GM19351 (cell line): Measurements from ENCODE around the gene TNKS2.
A peak's percentile ranks its signal among the peaks of the same experiment; 100 is the strongest.
"Not testable (repeated sequence)": the region's sequence is repeated elsewhere in the genome, so short reads cannot be mapped to it uniquely, and the experiment has no call there.

Experiments
- ATAC-seq: cut with Tn5 transposase; IDR thresholded peaks from one replicate; pipeline ENCODE4 v1.9.1; 2021; ENCODE audit warnings: mild to moderate bottlenecking, moderate library complexity; ENCODE audit not compliant: unreplicated experiment

Gene TNKS2

DNA sequence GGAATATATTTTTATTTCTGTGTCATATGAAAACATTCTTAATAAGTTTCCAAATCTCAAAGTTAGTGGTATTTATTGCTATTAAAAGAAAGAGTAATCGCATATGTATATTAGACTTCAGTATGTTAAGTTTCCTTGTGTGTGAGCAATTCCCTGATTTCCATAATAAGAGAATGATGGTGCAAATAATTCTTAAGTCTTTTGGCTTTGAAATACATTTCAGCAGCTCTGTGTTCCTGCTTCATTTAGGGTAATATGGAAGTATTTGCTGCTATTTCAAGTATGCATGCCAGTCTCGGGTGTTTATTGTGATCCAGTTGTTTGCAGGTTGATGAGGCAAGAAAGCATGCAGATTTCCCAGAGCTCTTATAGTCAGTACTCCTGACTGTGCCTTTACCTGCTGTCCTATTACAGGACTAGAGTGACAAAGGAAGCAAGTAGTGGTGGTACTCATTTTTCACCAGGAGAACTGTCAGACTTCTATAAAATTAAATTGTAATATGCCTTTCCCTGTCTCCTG, 67.4 kb downstream of the TNKS2 start:
- no peak for ATAC-seq

DNA sequence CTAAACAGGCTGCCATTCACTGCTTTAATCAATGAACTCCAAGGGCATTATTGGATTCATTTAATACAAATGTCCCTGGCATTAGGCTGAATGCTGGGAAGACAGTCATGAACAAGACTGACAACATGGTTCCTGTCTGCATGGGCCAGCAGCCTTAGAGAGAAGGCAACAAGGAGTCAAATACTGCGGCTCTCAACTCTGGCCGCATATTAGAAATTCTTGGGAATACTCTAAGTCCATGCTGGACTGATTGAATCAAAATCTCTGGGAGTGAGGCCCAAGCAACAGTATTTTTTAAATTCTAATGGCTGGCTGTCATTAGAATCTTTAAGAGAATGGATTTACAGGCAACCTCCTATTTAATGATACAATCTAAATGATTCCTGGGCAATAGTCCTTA, 76.9 kb downstream of the TNKS2 start:
- ATAC-seq, result no peak

DNA sequence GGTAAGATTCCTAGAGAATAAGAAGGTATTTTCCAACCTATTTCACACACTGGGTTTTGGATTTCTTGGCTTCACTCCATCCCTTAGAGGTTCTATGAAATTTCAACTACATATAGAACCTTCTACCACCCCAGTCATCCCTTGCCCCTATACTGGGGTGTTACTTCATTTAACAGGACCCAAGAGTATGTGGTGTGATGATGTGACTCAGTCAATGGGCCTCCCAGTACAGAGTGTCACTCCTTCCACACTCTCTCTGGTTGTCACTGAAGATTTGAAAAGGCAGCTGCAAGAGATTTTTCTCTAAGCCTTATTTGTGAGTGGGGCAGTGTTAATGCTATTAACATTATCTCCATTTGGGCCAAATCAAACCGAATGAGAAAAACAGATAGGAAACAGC, 77.6 kb downstream of the TNKS2 start:
- no peak for ATAC-seq

DNA sequence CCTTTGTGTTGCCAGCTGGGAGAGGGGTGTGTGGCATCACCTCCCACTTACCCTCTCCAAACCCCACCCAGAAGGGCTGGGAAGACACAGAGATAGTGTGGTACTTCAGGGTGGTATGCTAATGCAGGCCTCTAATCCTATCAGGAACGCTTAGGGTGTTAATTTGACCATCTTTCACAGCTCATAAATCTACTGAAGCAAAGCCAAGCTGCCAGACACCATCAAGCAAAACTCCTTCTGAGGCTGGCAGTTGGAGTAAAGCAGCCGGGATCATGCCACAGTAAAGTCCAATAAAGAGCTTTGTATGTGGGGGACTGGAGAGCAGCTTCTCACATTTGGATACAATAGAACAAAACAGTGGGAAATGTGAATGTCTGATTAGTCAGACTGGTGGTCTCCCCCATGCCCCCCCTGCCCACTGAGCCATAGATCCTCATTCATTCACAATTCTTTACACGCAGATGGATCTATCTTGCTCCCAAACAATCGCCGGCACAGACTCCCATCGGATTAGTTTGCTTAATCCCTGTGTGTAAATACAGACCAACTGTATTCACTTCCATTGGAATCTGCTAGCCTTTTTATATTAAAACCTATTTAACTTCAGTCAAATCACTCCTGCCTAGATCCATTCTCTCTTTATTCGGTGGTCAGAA, 81.4 kb downstream of the TNKS2 start:
- no peak for ATAC-seq

DNA sequence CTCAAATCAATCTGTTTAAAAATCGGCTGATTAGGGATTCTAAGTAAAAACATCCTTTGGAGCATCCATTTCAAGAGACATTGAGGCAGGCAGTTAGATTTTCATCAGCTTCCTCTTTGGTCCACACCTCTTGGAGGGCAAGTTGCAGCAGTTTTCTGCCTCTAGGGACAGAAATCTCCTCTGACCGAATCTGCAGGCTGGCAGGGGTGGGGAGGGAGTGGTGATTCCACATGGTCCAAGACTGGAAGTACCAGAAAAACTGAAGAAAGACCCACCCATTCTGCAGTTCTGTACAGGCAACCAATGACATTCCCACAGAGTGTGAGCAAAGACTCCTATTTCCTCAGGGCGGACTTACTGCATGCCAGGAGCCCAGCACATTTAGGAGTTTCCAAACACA, 82.1 kb downstream of the TNKS2 start:
- ATAC-seq, result no peak

DNA sequence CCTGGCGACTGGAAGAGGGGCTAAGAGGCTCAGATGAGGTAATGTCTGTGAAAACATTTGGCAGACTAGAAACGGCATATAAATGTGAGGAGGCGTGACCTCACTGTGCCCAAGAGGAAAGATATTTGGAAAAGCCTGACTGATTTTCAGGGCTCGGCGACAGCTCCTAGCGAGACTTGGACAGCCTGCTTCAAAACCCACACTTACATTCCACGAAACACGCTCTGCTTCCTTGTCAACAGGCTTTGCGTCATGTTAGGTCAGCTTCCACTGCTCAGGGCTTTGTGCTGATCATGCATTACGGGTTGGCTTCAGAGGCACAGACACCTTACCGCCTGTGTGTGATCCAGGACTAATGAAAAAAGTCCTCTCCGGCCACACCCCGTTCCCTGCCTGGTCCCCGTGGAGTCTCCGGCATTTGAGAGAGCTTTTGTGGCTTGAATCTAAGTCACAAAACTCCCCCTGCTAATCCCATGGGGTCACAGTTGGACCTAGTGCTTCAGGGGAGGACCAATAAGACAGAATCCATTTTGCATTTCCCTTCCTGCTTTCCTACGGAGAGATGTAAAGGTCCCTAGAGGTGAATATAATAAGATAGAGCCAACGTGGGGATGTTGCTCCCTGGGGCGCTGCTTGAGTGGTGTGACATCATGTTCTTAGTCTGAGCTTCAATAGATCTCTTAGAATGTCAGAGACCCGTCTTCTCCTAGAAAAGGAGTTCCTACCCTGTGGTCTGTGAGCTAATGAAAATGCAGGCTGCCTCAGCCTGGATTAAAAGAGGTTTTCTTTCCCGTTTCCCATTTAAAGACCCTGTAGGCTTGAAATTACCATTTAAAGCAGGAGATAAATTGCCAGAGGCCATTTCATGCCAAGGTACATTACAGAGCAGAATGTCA, 85.6 kb downstream of the TNKS2 start:
- ATAC-seq, result no peak

DNA sequence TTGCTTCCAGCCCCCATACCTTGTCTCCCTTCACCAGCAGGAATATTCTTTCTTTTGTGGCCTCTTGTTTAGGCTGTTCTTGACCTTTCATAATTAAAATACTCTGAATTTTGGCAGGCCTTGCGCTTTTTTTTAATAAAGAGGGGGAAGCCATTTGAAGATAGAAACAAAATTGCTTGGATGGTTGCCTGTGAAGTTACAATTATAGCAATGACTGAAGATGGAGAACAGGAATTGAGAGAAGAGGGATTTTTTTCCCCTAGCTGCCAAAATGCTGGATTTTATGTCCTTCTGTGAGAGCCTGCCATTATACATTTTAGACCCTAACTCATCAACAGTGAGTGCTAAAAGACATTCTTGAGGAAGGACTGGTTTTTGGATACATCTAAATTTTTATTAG, 86.3 kb downstream of the TNKS2 start:
- ATAC-seq, result no peak

DNA sequence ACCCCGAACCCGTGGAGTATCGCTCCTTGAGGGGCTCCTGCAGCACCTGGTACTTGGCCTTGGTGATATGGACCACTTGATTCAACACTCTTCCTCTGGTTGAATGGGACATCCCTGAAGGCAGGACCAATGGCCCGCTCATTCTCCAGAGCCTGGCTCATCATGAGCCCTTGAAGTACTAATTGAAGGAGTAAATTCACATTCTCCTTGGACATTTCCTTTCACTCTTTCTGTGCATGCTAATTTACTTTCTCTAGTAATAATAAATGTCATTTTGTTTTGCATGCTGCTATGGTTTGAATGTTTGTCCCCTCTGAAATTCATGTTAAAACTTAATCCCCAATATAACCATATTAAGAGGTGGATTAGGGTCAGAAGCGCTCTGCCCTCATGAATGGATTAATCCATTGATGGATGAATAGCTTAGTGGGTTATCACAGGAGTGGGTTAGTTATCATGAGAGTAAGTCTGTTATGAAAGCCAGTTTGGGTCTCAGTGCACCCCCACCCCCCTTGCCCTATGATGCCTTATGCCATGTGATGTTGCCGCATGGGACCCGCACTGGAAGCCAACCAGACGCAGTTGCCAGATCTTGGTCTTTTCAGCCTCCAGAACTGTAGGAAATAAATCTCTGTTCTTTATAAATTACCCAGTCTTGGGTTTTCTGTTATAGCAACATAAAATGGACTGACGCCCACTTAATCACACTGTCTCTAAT, 87.3 kb downstream of the TNKS2 start:
- ATAC-seq, result no peak

DNA sequence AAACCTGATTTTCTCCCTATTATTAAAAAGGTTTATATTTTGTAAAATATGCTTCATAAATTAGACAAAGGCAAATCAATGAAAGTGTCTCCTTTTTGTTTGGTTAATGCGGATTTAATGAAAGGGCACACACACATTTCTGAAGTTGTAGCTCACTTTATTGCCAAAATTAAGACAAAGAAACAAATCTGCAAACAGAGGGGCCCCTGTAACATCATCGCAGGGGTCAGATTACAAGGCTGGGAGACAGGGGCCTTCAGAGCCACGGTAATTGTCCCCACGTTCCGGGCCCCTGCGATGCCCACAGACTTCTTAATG, 88.7 kb downstream of the TNKS2 start:
- ATAC-seq, result no peak

DNA sequence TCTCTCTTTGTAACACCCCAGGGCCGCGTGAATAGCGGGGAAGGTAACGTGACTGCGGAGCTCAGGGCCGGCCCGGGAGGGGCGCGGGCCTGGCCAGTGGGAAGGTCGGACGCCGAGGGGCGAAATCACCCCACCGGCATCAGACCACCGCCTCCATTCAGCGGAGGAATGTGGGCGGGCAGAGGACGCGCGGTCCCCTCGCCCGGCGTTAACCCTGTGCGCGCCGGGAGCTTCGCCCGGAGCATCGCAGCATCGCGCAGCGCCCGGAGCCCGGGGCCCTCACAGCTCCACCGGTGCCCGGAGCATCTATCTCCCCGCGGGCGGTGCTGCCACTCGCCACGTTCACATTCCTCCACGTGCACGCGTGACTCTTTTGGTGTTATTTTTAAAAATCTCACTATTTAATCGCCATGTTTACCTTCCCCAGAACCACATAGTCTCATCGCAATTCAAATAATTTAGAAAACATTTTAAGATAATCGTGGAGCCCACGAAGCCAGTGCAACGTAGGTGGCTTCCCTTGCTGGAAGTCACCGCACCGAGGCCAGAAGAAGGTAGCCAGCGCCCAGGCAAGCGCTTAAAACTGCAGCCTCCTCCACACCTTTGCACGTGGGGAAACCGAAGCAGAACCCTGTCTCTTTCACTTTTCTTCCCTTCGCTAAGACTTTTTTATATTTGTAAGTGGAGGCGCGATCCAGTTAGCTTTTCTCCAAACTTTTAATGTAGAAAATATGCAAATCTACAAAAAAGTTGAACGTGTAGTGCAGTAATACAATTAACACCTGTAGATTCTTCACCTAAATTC, 89.2 kb downstream of the TNKS2 start:
- ATAC-seq, result no peak

DNA sequence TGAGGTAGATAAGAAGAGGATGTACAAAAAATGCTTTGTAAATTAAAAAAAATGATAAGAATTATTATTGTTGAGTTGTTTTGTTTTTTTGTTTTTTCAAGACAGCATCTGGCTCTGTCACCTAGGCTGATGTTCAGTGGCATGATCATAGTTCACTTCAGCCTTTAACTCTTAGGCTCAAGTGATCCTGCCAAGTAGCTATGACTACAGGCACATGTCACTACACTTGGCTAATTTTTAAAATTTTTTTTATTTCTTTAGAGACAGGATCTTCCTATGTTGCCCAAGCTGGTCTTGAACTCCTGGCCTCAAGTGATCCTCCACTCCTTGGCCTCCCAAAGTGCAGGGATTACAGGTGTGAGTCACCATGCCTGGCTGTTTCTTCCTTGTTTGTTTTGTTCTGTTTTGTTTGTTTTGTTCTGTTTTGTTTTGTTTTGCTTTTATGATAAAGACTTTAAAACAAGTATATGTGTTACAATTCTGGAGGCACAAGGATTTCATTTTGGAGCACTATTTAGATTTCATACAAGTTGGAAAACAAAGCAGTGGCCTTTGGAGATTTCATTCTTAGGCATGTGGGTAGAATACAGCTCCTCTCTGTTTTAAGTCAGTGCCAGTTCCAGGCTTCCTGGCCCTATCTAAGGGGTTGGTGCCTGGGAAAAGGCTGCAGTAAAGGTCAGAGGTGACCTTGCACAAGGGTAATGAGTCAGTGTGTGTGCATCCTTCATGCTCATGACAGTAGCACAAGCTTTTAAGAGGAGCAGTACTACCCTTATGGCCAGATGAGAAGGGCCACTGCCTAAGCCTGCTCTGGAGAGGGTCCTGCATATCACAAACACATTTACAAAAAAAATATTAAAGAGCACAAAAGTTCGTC, 93.1 kb downstream of the TNKS2 start:
- no peak for ATAC-seq

DNA sequence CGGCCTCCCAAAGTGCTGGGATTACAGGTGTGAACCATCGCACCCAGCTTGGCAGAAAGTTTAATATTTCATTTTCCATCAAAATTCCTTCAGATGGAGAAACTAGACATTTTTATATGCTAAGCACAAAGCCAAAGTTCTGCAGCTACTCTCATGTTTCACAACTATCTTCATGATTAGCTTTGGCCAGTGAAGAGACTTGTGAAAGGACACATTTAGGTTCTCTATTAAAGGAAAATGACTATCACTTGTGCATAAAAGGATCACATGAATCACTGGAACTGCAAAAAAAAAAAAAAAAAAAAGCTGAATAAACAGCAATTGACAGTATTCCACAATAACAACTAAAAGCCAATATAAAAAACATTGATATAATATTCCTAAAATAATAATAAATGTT, 94.8 kb downstream of the TNKS2 start:
- ATAC-seq, result no peak

DNA sequence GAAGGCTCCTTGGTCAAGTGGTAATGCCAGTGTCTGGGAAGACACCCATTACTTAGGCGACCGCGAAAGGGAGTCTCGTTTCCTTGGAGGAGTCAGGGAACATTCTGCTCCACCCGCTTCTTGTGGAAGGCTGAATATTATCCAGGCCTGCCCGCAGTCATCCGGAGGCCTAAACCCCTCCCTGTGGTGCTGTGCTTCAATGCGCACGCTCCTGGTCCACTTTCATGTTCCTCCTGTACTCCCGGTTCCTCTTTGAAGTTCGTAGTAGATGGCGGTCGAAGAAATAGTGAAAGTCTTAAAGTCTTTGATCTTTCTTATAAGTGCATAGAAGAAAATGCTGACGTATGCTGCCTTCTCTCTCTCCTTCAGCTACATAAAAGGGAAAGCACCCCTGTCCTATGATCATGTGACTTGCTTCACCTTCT, 96.0 kb downstream of the TNKS2 start:
- ATAC-seq, result not testable (repeated sequence)

DNA sequence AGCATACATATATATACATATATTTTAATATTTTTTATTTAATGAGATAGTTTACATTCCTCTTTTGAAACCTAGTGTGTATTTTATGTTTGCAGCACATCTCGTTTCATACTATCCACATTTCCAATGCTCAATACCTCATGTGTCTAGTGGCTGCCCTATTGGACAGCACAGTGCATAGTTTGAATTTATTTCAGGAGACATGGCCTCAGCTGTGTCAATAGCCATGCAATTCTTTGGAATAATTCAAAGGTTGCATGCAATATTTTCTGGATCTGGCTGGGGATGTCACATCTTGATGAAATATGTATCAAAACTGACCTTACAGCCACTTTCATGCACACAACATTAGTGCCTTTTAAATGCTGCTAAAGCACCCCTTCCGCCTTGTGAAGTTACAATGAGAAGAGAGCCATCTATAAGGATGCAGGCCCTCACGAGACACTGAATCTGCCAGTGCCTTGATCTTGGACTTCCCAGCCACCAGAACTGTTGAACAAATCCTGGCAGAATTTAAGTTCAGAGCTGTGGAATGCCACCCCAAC, 98.1 kb downstream of the TNKS2 start:
- ATAC-seq, result no peak

DNA sequence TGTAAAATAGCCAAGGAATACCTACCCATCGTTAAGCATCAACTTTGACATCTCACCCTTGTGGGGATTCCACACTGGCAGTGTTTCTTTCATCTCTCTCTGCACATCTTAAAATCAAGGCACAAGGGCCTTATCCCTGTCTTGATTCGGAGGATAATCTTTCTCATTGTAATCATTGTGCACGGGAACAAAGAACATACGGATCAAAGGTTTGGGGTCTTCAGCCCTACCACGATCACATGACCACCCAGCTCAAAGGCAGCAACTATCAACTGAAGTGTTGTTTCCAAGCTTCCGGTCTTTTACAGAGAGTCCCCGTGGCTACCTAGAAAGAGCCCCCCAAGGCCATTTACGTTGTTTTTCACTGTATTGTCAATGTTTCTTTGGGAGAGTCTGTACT, 99.2 kb downstream of the TNKS2 start:
- ATAC-seq, result no peak

DNA sequence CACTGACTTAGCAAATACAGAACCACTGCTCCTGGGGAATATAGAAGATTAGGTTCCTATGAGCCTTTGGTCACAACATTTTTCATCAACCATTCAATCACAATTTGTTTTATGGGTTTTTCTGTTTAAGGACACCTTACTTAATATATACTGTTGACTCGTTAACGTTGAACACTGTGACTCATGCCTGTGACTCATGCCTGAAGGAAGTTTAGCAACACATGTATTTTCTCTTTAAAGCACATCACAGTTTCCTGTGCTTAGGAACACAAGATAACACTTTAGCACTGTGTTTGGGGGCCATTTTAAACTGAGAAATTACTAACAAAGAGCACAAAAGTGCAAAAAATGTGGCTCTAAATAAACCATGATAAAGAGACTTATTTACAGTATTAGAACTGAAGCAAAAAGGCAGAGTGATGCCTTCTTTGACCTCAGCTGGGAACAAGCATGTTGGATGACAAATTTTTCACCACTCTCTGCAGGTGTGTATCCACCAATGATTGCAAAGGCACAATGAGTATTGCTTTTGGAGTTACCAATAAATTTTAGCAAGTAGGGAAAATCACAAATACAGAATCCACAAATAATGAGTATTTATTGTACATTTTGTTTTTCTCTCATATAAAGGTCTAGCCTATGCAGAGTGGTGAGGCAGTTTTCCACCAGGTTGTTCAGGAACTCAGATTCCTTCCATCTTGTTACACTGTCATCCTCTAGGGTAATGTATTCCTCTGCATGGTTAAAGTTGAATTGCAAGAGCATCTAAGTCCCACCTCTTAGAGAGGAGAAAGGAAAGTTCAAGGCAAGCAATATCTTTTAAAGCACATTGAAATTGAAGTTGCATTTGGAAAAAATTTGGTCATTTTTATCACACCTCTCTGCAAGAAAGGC, 103.8 kb downstream of the TNKS2 start:
- no peak for ATAC-seq

DNA sequence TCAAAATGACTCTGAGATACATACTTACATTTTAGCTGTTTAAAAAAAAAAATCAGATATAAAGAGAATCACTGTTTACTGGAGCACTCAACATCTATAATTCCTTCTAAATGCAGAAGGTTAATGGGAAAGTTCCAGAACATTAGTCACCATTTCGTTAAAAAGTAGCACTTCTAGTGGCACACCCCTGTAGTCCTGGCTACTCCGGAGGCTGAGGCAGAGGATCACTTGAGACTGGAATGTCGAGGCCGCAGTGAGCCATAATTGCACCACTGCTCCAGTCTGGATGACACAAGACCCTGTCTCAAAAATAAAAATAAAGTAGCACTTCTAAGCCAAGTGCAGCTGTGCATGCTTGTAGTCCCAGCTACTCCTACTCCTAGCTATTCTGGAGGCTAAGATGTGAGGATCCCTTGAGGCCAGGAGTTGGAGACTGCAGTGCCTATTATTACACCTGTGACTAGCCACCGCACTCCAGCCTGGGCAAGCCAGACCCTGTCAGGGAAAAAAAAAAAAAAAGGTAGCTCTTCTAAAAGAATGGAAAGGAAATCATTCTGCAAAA, 108.9 kb downstream of the TNKS2 start:
- no peak for ATAC-seq

DNA sequence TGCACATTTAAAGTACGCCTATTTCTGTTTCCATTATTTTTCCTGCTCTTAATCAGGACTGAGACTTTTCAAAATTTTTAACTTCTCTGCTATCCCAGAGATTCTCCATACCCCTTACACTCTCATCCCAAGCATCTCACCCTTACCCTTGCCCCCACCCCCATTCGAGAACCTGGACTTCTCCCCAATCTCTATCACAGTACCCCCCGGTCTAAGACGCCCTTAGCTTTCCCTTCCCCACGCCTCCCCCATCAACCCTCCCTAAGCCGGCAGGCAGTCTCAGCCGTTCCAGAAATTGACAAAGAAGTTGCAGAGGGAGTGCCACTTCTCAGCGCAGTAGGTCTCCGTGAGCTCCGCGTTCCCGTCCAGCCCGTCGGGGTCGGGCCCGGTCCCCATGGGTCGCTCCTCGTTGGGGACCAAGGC, 109.7 kb downstream of the TNKS2 start:
- ATAC-seq, result peak; percentile 25
